GM20000 (cell line): ENCODE results near the gene CP.

Experiments
- DNase-seq: peaks from one replicate; pipeline ENCODE4 v3.0.0; 2012; ENCODE audit warnings: low spot score
- CTCF ChIP-seq: IDR thresholded peaks from 2 replicates; pipeline ENCODE4 v1.5.1; 2012; ENCODE audit warnings: mild to moderate bottlenecking, control low read depth; ENCODE audit errors: extremely low read depth, missing control alignments

CP gene

DNA sequence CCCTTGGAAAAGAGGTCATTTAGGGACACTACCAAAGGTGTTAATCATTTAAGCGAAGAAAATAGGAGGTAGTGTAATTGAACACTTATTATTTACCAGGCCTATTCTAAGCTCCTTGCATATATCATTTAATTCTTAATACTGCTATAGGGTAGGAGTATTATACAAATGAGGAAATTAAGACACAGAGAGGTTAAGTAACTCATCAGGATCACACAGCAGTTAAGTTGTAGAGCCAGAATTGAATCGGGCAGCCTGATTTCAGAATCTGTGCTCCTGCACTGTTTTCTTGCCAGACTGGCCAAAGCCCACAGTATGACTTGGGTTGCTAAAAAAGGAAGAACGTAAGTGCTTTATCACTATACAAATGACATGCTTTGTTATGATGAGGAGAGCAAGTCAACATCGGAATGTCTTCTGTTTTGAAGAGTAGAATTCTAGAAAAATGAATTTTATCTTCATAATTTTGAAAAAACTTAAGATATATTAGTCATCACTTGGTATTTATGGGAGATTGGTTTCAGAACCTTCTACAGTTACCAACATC lies 60.8 kb downstream of the CP start:
- no peak for TF ChIP-seq CTCF
- DNase-seq, result no peak

DNA sequence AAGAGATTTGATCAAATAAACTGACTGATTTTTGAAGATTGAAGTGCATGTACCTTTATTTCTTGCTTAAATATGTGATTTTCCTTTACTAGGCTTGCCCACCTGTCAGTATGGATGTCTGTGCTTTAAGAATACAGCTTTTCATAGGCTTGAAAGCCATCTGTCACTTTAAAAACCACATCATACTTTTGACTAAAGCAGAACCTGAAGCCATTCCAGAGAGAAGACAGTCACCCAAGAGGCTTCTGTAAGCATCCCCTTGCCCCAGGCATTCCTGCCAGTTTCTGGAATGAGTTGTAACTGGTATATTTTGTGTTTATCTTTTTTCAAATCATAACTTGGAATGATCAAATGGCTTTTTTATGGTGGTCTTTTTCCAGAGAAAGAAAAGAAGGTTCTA lies 68.2 kb downstream of the CP start:
- no peak for TF ChIP-seq CTCF
- DNase-seq, result no peak

GRCh38 chr3:149152420-149152819 lies 69.2 kb downstream of the CP start:
- TF ChIP-seq CTCF, result no peak
- peak; percentile 30 for DNase-seq

GRCh38 chr3:149151843-149152242 lies 69.8 kb downstream of the CP start:
- DNase-seq, result no peak
- TF ChIP-seq CTCF, result no peak

DNA sequence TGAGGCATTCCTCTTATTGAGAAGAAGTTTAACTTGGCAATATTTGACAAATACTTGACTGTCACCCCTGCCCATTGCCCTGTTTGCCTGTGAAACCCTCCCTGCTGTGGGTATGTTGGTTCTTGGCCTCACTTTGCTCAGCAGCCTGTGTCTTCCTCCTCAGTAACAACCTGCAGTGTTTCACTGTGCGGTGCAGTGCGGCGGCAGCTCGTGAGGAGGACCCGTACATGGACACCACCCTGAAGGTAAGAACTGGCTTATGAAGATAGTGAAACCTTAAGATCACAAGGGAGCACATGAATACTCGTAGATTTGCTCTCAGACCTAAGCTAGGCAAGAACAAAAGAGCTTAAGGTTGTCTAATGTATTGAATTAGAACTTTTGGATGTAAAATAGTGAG lies 71.2 kb downstream of the CP start:
- DNase-seq, result no peak
- no peak for TF ChIP-seq CTCF

GRCh38 chr3:149145974-149146373 lies 75.7 kb downstream of the CP start:
- DNase-seq, result no peak
- TF ChIP-seq CTCF, result no peak

GRCh38 chr3:149145356-149145755 lies 76.3 kb downstream of the CP start:
- no peak for DNase-seq
- TF ChIP-seq CTCF, result no peak
